Embryonic facial prominence (tissue), 1 donor: ENCODE data around the gene TGM6.
"Not testable (repeated sequence)": the region's sequence is repeated elsewhere in the genome, so short reads cannot be mapped to it uniquely, and the experiment has no call there.

Experiments used
- DNase-seq: peaks from one replicate; pipeline ENCODE4 v3.0.0-alpha.2; 2016; ENCODE audit errors: extremely low spot score

The TGM6 gene

DNA sequence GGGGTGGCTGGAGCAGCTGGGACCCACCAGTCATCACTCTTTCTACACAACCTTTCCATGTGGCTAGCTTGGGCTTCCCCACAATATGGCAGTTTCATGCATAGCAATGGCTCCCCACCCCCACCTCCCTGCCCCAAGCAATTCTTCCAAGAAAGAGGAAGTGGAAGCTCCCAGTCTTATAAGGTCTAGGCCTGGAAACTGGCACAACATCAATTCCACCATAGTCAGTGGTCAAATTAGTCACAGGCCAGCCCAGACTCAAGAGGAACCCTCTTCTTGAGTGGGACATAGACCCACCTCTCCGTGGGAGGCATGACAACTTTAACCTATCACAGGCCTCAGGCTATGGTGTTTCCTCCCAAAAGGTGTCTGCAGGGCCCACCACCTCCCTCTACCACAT lies 17.7 kb downstream of the TGM6 start:
- no peak for DNase-seq

DNA sequence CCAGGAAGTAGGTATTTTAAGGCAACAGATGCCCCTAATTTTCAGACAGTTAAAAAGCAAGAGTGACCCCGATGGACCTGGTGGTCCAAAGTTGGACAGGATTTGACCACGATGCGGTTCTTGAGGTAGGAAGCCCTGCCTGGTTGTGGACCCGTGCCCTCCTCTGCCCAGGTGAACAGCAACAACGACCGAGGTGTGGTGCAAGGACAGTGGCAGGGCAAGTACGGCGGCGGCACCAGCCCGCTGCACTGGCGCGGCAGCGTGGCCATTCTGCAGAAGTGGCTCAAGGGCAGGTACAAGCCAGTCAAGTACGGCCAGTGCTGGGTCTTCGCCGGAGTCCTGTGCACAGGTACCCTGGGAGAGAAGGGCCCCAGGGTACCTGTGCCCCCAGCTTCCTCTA lies 18.7 kb downstream of the TGM6 start:
- DNase-seq = no peak

DNA sequence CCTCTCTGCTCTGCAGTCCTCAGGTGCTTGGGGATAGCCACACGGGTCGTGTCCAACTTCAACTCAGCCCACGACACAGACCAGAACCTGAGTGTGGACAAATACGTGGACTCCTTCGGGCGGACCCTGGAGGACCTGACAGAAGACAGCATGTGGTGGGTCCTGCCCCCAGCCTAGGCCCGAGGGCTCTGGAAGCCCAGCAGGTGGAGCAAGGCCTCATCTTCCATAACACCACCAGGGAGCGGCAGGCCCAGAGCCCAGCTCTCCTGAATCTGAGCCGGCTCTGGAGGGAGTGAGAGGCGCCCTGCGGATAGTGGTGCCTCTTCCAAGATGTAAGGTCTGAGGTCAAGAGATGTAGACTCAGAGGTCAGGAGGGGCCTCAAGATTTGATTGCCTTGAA lies 19.6 kb downstream of the TGM6 start:
- no peak for DNase-seq

DNA sequence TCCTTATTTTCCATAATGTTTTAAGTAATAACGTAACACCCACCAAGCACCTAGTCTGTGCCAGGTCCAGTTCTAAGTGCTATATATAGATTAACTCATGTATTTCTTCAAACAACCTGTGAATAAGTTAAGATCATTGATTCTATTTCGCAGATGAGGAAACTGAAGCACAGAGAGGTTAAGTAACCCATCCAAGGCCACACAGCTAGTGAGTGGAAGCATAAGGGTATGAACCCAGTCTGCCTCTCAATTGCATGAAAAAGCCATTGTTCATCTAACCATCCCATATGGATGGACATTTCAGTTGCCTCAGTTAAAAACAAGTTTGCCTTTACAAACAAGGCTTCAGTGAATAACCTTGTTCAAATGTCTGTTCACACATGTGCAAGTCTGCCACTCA lies 20.8 kb downstream of the TGM6 start:
- DNase-seq = no peak

DNA sequence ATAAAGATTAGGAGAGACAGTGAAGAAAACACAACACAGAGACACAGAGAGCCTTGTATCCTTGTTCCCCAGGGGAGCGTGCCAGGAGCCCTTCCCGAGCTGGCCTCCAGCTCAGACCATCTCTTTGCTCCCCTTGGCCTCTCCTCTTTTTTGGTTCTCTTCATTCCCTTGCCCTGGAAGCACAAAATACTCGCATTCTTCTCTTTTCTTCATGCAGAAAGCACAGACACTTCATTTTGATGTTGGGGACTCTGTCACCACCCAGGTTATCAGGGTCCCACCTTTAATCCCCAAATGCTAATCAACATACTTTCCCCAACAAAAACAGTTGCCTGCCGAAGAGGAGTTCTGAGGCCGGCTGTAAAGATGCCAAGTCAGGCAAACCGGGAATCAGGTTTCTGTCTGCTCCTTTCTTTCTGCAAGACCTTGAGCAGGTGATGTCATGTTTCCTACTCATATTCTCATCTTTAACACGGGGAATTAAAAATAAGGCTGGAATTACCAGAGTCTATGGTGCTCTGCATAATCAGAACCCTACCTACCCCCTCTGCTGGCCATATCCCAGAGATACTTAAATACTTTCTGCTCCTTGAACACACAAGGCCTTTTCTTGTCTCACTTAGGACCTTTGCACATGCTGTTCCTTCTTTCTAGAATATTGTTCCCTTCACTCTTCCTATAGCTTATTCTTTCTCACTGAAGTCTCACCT lies 21.7 kb downstream of the TGM6 start:
- peak; percentile 8 for DNase-seq

DNA sequence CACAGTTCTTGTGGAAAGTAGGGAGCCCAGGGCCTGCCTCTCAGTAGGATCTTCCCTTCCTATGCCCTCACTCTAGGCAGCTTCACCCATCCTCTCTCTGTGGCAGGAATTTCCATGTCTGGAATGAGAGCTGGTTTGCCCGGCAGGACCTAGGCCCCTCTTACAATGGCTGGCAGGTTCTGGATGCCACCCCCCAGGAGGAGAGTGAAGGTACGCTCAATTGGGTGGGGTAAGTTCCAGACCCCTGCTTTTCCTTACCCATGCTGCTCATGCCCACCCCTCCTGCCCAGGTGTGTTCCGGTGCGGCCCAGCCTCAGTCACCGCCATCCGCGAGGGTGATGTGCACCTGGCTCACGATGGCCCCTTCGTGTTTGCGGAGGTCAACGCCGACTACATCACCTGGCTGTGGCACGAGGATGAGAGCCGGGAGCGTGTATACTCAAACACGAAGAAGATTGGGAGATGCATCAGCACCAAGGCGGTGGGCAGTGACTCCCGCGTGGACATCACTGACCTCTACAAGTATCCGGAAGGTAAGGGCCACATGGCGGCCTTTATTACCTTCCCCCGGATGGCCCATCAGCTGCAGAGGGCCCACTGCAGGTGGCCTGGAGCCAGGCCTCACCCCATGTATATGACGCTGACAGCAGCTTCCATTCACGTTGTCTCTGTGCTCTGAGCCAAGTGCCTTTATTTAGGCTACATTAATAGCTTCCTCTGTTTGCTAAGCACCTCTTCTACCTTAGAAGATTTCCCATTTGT lies 22.8 kb downstream of the TGM6 start:
- no peak for DNase-seq

DNA sequence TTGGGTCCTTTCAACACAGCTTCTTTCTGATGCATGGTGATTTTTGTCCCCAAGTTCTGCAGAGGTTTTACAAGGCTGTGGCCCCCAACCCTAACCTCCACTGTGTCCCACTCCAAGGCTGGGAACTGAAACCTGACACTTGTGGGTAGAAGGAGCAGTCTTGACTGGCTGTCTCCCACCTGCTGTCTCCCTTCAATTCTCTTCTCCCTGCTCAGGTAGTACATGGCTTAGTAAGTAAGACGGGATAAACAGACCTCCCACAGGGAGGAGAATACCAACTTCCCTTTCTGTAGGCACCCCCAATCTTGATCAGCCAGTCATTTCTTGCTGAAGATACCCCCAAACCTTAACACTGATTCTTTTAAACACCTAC lies 25.0 kb downstream of the TGM6 start:
- no peak for DNase-seq

DNA sequence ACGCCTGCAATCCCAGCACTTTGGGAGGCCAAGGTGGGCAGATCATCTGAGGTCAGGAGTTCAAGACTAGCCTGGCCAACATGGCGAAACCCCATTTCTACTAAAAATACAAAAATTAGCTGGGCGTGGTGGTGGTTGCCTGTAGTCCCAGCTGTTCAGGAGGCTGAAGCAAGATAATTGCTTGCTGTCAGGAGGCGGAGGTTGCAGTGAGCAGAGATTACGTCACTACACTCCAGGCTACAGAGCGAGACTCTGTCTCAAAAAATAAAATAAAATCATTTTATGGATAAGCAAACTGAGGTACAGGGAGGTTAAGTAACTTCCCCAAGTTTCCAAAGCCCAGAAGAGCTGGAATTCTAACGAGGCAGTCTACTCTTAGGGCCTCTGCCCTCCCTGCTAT lies 26.7 kb downstream of the TGM6 start:
- DNase-seq = not testable (repeated sequence)

DNA sequence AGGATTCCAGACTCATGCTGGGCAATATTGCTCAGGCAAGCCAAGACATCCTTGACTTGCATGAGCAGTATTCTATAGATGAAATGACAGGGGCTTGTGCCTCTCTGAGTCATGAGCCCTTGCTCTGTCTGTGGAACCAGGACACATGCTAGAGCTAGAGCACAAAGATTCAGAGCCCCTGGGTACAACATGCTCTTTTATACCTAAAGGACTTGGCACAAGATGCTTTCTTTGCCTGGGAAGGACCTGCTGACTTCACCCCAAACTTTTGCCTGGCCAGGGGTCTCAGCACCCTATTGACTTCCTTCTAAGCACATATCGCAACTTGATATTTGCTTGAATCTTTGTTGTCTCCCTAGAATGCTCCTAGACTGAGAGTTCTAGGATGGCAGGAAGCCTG lies 27.4 kb downstream of the TGM6 start:
- DNase-seq = no peak

DNA sequence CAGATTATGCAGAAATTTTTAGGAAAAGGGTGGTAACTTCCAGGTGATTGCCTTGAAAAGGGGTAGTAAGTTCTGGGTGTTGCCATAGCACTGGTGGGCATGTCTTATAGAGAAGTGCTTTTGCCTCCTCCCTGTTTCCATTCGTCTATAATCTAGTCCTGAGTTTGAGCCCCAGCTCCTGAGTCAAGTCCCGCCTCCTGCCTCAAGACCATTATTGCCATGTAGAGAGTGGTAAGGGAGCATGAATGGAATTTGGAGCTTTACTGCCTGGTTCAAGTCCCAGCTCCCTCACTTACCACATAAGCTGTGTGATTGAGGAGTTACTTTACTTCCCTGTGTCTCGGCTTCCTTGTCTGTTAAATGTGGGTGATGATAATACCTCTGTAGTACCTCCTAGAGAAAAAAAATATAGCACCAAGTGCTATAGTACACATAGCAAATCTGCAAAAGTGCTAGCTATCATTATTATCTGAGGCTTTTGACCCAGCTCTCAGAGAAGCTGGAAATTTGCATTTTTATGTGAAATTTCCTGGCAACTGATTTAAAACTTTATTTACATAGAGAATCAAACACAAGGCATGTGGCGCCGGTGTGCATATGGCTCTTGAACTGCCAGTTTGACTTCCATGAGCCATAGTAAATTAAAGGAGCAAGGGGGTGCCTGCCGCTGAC lies 36.0 kb downstream of the TGM6 start:
- DNase-seq = no peak

DNA sequence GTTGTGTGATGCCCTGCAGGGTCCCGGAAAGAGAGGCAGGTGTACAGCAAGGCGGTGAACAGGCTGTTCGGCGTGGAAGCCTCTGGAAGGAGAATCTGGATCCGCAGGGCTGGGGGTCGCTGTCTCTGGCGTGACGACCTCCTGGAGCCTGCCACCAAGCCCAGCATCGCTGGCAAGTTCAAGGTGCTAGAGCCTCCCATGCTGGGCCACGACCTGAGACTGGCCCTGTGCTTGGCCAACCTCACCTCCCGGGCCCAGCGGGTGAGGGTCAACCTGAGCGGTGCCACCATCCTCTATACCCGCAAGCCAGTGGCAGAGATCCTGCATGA lies 36.5 kb downstream of the TGM6 start:
- DNase-seq = no peak

DNA sequence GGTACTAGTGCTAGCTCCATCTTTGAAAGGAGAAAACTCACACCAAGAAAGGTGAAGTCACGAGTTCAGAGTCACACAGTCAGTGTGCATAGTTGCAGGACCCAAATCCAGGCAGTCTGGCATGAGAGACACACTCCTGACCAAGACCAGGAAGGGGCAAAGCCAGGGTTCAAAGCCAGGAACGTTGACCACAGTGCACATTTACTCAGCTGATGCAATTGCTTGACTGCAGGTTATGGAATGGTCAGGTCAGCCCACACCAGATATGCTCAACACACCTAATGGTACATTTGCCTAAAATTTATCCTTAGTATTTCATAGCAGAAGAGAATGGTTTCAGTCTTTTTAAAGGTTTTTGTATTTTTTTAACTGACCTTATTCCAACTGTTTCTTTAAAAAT lies 37.7 kb downstream of the TGM6 start:
- no peak for DNase-seq

DNA sequence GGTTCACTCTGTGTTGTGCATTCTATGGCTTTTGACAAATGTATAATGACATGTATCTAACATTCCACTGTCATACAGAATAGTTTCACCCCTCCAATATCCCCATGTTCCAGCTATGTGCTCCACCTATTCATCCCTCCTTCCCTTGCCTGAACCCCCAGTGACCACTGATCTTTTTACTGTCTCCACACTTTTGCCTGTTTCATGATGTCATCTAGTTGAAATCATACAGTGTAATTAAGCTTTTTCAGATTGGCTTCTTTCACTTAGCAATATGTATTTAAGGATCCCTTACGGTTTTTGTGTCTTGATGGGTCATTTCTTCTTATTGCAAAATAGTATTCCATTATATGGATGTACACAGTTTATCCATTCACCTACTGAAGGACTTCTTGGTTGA lies 39.8 kb downstream of the TGM6 start:
- DNase-seq = no peak

DNA sequence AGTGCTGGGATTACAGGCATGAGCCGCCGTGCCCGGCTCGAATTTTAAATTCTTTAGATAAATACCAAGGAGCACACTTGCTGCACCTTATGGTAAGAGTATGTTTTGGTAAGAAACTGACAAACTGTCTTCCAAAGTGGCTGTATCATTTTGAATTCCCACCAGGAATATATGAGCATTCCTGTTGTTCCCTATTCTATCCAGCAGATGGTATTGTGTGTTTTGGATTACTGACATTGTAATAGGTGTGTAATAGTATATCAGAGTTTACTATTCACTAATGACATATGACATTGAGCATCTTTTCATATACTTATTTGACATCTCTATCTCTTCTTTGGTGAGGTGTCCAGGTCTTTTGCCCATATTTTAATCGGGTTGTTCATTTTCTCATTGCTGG lies 40.5 kb downstream of the TGM6 start:
- DNase-seq = no peak

DNA sequence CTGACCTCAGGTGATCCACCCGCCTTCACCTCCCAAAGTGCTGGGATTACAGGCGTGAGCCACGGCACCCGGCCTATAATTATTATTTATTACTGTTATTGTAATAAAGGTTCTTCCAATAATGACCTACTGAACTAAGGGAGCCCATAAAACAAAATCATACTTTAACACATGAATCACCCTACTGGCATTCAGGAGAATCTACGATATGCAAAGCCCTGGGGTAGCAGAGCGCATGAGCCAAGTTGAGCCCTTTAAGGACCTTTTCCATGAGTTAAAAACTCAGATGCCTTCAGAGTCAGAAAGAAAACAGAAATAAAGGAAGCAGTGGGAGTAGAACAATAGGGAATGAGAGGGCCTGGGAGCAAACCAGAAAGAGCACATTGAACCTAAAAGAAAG lies 48.4 kb downstream of the TGM6 start:
- DNase-seq = no peak

DNA sequence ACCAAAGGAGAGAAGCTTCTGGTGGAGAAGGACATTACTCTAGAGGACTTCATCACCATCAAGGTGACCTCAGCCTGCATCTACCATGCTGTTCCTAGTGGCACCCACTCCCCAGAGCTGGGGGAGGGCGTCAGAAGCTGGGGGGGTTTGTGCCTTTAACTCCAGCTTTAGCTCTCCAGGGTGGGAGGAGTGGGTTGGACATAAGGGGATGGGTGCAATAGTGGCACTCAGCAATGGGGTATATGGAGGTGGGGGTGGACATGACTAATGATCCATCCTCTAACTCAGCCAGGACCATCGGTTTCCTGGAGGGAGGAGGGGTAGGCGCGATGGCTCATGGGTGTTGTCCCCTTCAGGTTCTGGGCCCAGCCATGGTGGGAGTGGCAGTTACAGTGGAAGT lies 49.8 kb downstream of the TGM6 start:
- no peak for DNase-seq

DNA sequence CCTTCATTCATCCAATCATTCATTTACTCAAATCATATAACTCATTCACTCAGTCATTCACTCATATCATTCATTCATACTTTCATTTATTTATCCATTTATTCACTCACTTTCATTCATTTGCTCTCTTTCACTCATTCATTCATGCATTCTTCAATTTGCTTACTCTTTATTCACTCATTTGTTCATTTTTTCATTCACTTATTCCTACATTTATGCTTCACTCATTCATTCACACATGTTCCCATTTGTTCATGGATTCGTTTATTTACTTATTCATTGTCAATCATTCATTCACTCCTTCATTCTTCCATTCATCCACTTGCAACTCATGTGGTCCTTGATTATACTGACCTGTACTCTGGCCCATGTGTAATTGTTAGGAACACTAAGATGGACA lies 50.5 kb downstream of the TGM6 start:
- no peak for DNase-seq

DNA sequence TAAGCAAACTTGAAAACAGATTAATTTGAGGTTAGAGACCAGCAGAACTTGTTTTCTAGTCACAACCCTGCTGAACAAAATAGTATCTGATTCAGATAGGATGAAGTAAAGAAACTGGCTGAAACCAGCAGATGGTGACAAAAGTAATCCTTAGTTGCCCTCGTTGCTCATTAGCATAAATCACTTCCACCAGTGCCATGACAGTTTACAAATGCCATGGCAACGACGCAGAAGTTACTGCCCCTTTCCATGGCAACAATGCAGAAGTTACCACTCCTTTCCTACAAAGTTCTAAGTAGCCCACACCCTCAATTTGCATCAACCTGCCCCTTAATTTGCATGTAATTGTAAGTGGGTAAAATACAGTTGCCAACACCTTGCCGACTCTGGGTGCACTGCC lies 66.1 kb downstream of the TGM6 start:
- no peak for DNase-seq

DNA sequence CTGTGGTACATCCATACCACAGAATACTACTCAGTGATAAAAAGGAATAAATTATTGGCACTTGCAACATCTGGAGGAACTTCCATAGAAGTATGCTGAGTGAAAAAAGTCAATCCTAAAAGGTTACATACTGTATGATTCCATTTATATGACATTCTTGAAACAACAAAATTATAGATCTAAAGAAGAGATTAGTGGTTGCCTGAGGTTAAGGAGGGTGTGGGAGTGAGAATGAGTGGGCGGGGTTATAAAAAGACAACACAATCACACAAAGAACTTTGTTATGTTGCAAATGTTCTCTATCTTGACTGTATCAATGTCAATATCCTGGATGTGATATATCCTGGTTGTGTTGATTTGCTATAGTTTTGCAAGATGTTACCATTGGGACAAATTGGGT lies 68.7 kb downstream of the TGM6 start:
- DNase-seq = no peak

DNA sequence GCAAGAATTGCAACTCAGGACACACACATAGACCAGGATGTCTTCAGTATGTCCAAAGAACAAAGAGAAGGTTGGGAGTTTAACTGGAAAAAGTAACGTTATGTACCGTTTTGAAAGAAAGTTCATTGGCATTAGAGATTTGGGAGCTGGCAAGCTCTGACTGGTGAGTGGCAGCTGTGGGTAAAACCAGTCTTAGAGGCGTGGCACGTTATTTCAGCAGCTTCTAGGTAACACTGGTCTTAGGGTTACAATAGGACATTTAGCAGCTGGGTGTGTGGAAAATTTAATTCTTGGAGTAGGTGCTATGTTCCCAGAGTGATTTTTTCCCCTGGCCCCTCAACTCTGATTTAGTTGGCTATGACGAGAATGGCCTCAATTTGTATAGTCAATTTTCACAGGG lies 70.7 kb downstream of the TGM6 start:
- no peak for DNase-seq

DNA sequence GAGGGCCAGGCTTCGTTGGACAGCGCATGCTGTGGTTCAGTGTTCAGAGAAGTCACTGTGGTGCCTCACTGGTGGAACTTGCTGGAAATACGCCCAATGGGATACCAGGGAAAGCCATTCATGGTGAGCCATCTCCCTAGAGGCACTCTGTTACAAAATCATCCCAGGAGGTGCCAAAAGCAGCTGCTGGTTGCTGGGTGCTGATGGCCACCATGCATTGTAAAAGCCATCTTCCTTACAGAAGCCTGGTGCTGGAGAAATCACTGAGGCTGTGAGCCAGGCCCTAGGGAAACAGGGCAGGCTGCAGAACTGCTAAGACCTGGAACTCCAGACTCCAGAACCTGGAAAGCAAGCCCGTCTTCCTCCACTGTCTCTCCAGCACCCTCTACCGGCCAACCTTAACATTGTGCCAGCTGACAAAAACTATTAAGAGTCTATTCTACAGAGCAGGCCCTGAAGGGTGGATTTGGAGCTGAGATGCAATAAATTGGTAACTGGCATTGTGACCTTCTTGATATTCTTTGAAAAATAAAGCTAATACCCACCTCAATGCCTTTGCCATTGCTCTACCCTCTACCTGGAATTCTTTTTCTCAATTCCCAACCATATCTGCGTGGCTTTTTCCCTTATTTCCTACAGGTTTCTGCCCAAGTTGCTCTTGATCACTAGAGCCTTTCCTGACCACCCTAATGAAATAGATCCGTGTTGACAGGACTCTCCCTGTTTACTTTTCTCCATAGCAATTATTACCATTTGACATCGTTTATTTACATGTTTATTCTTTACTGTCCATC lies 71.4 kb downstream of the TGM6 start:
- no peak for DNase-seq

DNA sequence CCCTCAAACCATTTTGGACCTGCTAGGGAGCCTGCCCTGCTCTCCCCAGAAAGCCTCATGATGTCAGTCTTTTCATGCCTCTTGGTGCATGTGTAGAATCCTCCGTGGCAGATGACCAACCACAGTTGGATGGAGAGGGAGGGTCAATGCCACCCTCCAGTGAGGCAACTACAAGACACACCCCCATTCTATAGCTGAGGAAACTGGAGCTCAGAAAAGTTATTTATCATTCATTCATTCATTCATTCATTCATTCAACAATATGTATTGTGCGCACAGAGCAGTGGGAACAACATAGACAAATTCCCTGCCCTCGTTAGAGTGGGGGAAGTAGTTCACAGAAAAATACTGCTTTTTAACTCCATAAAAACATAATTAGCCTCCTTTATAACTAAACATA lies 73.1 kb downstream of the TGM6 start:
- no peak for DNase-seq
